ENCODE measurements around the gene IMMP2L.

The IMMP2L gene

GRCh38 chr7:110625294-110625693 lies 937.0 kb downstream of the IMMP2L start:
- DNase-seq (ENCODE audit: low spot score) = no peak

GRCh38 chr7:110623436-110623835 lies 938.9 kb downstream of the IMMP2L start:
- DNase-seq (ENCODE audit: low spot score) = no peak

GRCh38 chr7:110621289-110621688 lies 941.0 kb downstream of the IMMP2L start:
- DNase-seq (ENCODE audit: low spot score) = no peak

- DNase-seq (ENCODE audit: low spot score) = no peak
Measured at GRCh38 chr7:110620110-110620735, 942.1 kb downstream of the IMMP2L start.

Data from CD4-positive, alpha-beta T cell treated with Interleukin-15 for 4 hours (primary cell).